NCI-H526 (cell line): Measurements from ENCODE around the gene SNX9.
"Not testable (repeated sequence)": the region's sequence is repeated elsewhere in the genome, so short reads cannot be mapped to it uniquely, and the experiment has no call there.

ENCODE experiments used
- DNase-seq, 2 experiments: peaks; one replicate each; lab custom pipeline; 2025; lab: John Stamatoyannopoulos, UW

The SNX9 gene

GRCh38 chr6:157831424-157832249, 8.6 kb downstream of the SNX9 start:
- no peak for DNase-seq

- DNase-seq: no peak
Measured at GRCh38 chr6:157832250-157832967, 9.4 kb downstream of the SNX9 start.

- DNase-seq: no peak
Measured at GRCh38 chr6:157834549-157834948, 11.5 kb downstream of the SNX9 start.

GRCh38 chr6:157838718-157839430, 15.8 kb downstream of the SNX9 start:
- DNase-seq: no peak

- DNase-seq: no peak
Measured at GRCh38 chr6:157839606-157840005, 16.6 kb downstream of the SNX9 start.

- no peak for DNase-seq
Measured at GRCh38 chr6:157840261-157840660, 17.2 kb downstream of the SNX9 start.

GRCh38 chr6:157840776-157841175, 17.7 kb downstream of the SNX9 start:
- no peak for DNase-seq

GRCh38 chr6:157841211-157841840, 18.3 kb downstream of the SNX9 start:
- DNase-seq: no peak

GRCh38 chr6:157842212-157842611, 19.2 kb downstream of the SNX9 start:
- no peak for DNase-seq

GRCh38 chr6:157844196-157844595, 21.1 kb downstream of the SNX9 start:
- not testable (repeated sequence) for DNase-seq

- no peak for DNase-seq
Measured at GRCh38 chr6:157845493-157846259, 22.6 kb downstream of the SNX9 start.

GRCh38 chr6:157847846-157848245, 24.8 kb downstream of the SNX9 start:
- DNase-seq: no peak

- DNase-seq: no peak
Measured at GRCh38 chr6:157848693-157849092, 25.6 kb downstream of the SNX9 start.

- no peak for DNase-seq
Measured at GRCh38 chr6:157849288-157850017, 26.4 kb downstream of the SNX9 start.

- DNase-seq: no peak
Measured at GRCh38 chr6:157850030-157850429, 27.0 kb downstream of the SNX9 start.

GRCh38 chr6:157853018-157853805, 30.2 kb downstream of the SNX9 start:
- no peak for DNase-seq

GRCh38 chr6:157853902-157854502, 31.0 kb downstream of the SNX9 start:
- DNase-seq: no peak

- DNase-seq: no peak
Measured at GRCh38 chr6:157855325-157855724, 32.3 kb downstream of the SNX9 start.

GRCh38 chr6:157855804-157856203, 32.8 kb downstream of the SNX9 start:
- not testable (repeated sequence) for DNase-seq
